ENCODE measurements around the gene TRPV6.

The TRPV6 gene

DNA sequence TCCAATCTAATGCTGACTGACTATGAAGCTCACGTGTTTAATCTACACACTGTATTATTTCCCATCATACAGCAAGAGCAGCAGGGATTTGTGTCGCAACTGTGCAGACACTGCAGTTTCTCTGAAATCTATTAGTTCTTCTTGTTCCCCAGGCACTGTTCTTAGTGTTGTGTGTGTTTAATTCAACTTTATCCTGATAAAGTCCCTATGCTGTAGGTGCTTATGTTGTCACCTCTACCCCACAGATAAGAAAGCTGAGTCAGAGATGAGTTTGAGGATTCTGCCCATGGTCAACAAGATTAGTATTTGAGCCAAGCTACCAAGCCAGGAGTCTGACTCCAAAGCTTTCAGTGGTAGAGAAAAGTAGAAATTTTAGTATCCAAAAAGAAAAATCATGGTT is 53.1 kb downstream of the TRPV6 start:
- Histone ChIP-seq H3K27me3 (ENCODE audit: insufficient read depth, poor library complexity, severe bottlenecking) (no peaks in the 10 kb centered on the region), H3K4me3 (replicated peaks; ENCODE audit: insufficient read depth, low read length) (no peak overlapping the region), H3K27ac (replicated peaks) (no peak overlapping the region)
- DNase-seq (ENCODE audit: low read depth in 1 of 2, low spot score in 1 of 2), result no peak
- no peak for TF ChIP-seq SPI1 (IDR thresholded peaks at IDR 0.05; ENCODE audit: borderline replicate concordance, low read depth)
- TF ChIP-seq, protein P1, sequence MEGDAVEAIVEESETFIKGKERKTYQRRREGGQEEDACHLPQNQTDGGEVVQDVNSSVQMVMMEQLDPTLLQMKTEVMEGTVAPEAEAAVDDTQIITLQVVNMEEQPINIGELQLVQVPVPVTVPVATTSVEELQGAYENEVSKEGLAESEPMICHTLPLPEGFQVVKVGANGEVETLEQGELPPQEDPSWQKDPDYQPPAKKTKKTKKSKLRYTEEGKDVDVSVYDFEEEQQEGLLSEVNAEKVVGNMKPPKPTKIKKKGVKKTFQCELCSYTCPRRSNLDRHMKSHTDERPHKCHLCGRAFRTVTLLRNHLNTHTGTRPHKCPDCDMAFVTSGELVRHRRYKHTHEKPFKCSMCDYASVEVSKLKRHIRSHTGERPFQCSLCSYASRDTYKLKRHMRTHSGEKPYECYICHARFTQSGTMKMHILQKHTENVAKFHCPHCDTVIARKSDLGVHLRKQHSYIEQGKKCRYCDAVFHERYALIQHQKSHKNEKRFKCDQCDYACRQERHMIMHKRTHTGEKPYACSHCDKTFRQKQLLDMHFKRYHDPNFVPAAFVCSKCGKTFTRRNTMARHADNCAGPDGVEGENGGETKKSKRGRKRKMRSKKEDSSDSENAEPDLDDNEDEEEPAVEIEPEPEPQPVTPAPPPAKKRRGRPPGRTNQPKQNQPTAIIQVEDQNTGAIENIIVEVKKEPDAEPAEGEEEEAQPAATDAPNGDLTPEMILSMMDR (IDR thresholded peaks at IDR 0.05; ENCODE audit: insufficient read depth, low read length), result no peak
- TF ChIP-seq, protein P2, sequence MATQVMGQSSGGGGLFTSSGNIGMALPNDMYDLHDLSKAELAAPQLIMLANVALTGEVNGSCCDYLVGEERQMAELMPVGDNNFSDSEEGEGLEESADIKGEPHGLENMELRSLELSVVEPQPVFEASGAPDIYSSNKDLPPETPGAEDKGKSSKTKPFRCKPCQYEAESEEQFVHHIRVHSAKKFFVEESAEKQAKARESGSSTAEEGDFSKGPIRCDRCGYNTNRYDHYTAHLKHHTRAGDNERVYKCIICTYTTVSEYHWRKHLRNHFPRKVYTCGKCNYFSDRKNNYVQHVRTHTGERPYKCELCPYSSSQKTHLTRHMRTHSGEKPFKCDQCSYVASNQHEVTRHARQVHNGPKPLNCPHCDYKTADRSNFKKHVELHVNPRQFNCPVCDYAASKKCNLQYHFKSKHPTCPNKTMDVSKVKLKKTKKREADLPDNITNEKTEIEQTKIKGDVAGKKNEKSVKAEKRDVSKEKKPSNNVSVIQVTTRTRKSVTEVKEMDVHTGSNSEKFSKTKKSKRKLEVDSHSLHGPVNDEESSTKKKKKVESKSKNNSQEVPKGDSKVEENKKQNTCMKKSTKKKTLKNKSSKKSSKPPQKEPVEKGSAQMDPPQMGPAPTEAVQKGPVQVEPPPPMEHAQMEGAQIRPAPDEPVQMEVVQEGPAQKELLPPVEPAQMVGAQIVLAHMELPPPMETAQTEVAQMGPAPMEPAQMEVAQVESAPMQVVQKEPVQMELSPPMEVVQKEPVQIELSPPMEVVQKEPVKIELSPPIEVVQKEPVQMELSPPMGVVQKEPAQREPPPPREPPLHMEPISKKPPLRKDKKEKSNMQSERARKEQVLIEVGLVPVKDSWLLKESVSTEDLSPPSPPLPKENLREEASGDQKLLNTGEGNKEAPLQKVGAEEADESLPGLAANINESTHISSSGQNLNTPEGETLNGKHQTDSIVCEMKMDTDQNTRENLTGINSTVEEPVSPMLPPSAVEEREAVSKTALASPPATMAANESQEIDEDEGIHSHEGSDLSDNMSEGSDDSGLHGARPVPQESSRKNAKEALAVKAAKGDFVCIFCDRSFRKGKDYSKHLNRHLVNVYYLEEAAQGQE (IDR thresholded peaks at IDR 0.05; ENCODE audit: insufficient replicate concordance, low read depth), result no peak
- TF ChIP-seq POLR2AphosphoS5 (IDR thresholded peaks at IDR 0.05; ENCODE audit: low read depth), result no peak
- no peak for TF ChIP-seq GABPA (IDR thresholded peaks at IDR 0.05; ENCODE audit: low read depth)

DNA sequence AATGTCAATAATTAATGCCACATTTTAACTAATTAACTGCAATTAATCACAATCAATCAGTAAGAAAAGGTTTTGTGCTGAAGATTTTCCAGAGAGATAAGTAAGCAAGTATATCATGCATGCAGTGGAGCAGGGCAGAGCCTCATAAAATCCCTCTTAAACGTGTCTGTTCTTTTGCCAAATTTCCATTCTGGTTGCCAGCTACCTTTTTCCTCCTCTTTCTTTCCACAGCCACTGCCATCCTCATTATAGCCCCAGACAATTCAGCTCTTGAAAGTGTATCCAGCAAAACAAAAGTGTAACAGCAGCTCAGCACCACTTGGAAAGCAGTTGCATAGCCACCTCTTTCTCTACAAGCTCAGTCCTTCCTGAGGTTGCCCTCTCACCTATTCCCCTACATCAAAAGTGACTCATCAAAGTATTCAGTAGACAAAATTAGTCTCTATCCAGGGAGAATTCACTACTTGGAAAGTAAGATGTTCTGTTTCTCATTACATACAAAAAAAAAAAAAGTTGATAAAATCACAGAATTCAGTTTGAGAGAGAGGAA is 57.5 kb downstream of the TRPV6 start:
- Histone ChIP-seq H3K4me3 (replicated peaks; ENCODE audit: insufficient read depth, low read length) (no peak overlapping the region), H3K27me3 (ENCODE audit: insufficient read depth, poor library complexity, severe bottlenecking) (no peaks in the 10 kb centered on the region), H3K27ac (replicated peaks) (no peak overlapping the region)
- no peak for DNase-seq (ENCODE audit: low read depth in 1 of 2, low spot score in 1 of 2)
- TF ChIP-seq GABPA (IDR thresholded peaks at IDR 0.05; ENCODE audit: low read depth) (no peak), POLR2AphosphoS5 (IDR thresholded peaks at IDR 0.05; ENCODE audit: low read depth) (no peak)
- TF ChIP-seq, protein P2 (IDR thresholded peaks at IDR 0.05; ENCODE audit: insufficient replicate concordance, low read depth), result no peak
- TF ChIP-seq, protein P1 (IDR thresholded peaks at IDR 0.05; ENCODE audit: insufficient read depth, low read length), result no peak

DNA sequence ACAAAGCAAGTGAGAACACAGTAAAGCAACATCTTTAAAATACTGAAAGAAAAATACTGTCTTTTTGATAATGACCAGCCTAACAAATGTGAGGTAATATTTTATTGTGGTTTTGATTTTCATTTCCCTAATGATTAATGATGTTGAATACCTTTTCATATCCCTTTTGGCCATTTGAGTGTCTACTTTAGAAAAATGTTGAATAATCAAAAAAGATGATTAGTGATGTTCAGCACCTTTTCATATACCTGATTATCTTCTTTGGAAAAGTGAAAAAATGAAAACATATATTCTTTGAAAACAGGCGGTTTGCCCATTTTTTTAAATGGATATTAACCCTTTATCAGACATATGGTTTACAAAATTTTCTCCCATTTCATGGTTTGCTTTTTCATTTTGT is 62.8 kb downstream of the TRPV6 start:
- TF ChIP-seq SPI1 (IDR thresholded peaks at IDR 0.05; ENCODE audit: borderline replicate concordance, low read depth) (no peak), GABPA (IDR thresholded peaks at IDR 0.05; ENCODE audit: low read depth) (no peak), POLR2AphosphoS5 (IDR thresholded peaks at IDR 0.05; ENCODE audit: low read depth) (no peak)
- TF ChIP-seq, protein P1 (IDR thresholded peaks at IDR 0.05; ENCODE audit: insufficient read depth, low read length), result no peak
- TF ChIP-seq, protein P2 (IDR thresholded peaks at IDR 0.05; ENCODE audit: insufficient replicate concordance, low read depth), result no peak
- H3K4me3 ChIP-seq (replicated peaks; ENCODE audit: insufficient read depth, low read length), result no peak overlapping the region
- no peak overlapping the region for H3K27ac ChIP-seq (replicated peaks)
- no peak for DNase-seq (ENCODE audit: low read depth in 1 of 2, low spot score in 1 of 2)
- H3K27me3 ChIP-seq (ENCODE audit: insufficient read depth, poor library complexity, severe bottlenecking), result peaks cover 8% of the 10 kb centered on the region

All from HL-60 (cell line).